HG03460 (cell line): Measurements from ENCODE around the gene SURF1.
"Not testable (repeated sequence)": the region's sequence is repeated elsewhere in the genome, so short reads cannot be mapped to it uniquely, and the experiment has no call there.

Experiments
- ATAC-seq: cut with Tn5 transposase; IDR thresholded peaks from one replicate; pipeline ENCODE4 v1.9.1; 2021; ENCODE audit not compliant: unreplicated experiment

SURF1 gene

DNA sequence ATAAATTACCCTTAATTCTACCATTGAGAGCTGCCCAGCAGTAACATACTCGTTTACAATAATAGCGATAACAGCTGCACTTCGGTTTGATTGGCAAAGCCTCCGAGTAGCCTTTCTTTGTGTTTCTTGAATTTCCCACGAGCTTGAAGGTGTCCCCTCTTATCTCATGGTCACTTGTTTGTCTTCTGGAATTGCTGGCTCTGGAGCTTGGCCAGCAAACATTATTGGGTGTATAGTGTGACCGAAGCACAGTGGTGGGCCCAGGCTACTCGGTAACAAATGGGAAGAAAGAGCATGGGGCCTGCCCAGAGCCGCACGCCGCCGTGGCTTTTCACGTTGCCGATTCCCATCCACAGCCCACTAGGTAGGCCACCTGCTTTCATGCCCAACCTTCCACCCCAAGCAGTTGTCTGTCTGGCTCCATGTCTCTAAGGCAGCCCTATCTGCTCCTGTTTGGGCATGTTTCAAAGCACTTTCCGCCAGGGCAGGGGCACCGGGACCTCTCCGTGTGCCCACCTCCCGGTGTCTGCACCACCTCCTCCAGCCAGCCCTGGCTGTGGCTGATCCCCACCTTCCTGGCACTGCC lies 28.5 kb upstream of the SURF1 start:
- no peak for ATAC-seq

DNA sequence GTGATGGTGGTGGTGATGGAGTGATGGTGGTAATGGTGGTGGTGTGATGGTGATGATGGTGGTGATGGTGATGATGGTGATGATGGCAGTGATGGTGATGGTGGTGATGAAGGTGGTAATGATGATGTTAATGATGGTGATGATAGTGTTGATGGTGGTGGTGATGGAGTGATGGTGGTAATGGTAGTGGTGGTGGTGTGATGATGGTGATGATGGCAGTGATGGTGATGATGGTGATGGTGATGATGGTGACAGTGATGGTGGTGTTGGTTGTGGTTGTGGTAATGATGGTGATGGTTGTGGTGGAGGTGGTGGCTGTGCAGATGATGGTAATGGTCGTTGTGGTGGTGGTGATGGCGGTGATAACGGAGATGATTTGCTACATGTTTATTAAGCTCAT lies 27.2 kb upstream of the SURF1 start:
- no peak for ATAC-seq

DNA sequence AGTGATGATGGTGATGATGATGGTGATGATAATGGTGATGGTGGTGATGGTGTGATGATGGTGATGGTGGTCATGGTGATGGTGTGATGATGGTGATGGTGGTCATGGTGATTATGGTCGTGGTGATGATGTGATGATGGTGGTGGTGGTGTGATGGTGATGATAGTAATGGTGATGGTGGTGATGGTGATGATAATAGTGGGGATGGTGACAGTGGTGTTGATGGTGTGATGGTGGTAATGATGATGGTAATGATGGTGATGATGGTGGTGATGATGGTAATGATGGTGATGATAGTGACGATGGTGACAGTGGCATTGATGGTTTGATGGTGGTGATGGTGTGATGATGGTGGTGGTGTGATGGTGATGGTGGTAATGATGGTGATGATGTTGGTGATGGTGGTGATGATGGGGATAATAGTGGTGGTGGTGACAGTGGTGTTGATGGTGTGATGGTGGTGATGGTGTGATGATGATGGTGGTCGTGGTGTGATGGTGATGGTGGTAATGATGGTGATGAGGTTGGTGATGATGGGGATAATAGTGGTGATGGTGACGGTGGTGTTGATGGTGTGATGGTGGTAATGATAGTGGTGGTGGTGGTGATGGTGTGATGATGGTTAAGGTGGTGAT lies 26.3 kb upstream of the SURF1 start:
- no peak for ATAC-seq

DNA sequence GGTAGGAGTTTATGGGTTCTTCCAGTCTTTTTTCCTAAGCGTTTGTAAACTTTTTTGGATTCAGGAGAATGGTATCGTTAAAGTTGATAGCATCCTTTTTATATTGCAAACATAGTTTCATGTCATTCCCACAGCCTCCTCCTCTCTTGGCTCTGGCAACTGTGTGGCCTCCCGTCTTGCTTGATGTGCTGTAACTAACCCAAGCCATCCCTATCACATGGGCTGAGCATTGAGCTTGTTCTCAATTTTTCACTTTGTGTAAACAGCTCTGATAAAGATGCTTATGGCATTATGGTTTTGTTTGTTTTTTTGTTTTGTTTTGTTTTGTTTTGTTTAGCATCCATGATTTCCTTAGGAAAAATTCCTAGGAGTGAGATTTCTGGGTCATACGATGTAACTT lies 24.4 kb upstream of the SURF1 start:
- ATAC-seq = no peak

DNA sequence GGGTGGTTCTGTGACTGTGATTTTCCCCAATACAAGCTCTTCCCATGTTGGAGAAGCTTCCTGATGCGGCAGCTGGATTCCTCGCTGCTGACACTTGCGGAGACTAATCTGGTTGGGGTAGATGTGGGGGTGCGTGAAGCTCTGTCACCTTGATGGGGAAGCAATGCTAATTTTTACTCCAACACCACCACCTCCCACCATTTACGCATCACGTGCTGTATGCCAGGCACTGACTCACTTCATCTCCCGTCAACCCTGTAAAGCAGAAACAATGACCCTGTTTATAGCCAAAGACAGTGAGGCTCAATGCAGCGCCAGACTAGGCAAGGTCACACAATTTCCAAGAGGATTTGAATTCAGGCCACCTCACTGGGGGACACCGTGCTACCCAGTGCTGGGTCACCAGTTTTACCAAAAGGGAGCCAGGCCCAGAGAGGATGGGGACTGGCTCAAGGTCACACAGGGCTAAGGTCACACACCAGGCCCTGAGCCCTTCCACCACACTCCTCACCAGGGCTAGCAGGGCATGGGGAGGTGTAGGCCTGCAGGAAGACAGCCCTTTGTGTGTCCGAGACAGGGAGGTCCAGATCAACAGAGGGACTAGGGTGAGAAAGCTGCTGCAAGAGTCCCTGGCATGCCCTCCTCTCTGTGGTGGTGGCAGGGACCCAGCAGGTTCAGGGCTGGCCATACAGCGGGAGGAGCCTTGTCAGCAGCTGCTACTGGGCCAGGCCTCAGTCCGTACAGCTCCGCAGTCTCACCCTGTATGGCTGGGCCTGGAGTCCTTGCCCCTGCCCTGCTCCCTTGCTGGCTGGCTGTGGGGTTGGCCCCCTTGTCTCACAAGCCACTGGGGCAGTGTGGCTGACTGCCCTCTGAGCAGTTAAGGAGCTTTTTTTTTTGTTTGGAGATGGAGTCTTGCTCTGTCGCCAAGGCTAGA lies 23.1 kb upstream of the SURF1 start:
- ATAC-seq = no peak

DNA sequence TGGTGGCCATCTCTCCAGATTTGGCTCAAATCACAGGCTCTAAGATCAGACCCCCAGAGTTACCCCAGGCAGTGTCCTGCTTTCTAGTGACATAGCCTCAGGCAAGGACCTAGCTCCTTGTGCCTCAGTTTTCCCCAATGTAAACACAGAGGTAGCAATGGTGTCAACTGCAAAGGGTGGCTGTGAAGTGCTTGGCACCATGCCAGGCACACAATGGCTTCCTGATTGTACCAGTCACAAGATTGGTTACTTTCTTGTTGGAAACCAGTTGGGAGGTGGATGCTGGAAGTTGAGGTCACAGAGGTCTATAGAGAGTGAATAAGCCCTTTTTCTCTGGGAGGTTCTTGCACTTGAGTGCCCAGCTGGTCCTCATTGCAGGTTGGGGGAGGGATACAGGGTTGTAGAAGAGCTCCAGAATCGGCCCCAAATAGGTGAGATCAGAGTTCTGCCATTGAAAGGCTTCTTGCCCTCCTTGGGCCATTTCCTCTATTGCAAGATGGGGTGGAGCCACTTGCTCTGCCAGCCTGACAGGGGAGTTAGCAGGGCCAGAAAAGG lies 22.2 kb upstream of the SURF1 start:
- no peak for ATAC-seq

DNA sequence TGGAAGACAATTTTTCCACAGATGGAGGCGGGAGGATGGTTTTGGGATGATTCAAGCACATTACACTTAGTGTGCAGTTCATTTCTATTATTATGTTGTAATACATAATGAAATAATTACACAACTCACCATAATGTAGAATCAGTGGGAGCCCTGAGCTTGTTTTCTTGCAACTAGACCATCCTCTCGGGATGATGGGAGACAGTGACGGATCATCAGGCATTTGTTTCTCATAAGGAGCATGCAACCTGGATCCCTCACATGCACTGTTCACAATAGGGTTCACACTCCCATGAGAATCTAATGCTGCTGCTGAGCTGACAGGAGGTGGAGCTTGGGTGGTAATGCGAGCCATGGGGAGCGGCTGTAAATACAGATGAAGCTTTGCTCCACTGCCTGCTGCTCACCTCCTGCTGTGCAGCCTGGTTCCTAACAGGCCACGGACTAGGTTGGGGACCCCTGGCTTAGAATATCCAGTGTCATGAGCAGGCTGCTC lies 21.5 kb upstream of the SURF1 start:
- no peak for ATAC-seq

DNA sequence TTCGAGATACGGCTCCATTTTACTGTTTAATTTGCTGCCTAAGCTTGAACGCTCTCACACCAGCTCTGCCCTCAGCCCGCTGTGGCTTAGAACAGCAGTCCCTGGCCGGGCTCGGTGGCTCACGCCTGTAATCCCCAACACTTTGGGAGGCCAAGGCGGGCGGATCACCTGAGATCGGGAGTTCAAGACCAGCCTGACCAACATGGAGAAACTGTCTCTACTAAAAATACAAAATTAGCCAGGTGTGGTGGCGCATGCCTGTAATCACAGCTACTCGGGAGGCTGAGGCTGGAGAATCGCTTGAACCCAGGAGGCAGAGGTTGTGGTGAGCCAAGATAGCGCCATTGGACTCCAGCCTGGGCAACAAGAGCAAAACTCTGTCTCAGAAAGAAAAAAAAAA lies 21.0 kb upstream of the SURF1 start:
- not testable (repeated sequence) for ATAC-seq

DNA sequence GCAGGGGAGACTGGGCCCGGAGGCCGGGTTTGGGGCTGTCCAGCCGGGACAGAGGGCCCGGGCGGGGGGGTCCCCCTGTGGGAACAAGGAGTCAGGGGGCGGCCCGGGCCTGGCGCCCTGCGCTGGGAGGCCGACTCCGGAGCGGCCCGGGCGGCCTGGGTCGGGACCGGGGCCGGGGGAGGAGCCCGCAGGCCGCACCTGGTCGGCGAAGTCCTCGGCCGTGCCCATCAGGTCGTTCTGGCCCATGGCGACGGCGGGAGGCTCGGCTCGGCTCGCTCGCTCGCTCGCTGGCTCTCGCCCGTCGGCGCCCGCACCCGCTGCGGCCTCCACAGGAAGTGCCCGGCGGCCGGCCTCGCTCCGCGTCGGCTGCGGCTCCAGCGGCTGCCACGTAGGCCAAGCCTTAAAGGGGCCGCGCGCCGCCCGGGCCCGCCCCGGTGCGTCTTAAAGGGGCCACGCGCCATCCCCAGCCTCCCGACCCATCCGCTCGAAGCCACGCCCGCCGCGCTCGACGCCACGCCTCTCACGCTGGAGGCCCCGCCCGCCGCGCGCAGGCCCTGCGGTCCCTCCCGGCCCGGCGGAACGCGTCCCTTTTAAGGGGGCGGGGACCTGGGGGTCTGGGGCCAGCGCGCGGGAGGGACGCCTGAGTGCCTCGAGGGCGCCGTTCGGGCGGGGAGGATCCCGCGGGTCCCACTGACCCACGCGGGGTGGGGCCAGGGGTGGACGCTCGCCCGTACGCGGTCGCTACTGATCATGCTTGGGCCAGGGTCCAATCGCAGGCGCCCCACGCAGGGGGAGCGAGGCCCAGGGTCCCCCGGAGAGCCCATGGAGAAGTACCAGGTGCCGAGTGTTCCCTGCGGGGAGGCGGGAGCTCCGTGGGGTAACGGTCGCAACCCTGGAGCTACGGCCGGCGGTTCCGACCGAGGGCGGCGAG lies 19.7 kb upstream of the SURF1 start, which contains the start of the genes STKLD1 and SURF4:
Gene STKLD1 (plus strand): TSS at position 643 of the 931 bp plus-strand sequence. CDS start 108 bp downstream, at position 751.
Gene SURF4 (minus strand): TSS at position 337 of the 931 bp plus-strand sequence. CDS start 91 bp downstream, at position 246.
- ATAC-seq = peak; percentile 82

DNA sequence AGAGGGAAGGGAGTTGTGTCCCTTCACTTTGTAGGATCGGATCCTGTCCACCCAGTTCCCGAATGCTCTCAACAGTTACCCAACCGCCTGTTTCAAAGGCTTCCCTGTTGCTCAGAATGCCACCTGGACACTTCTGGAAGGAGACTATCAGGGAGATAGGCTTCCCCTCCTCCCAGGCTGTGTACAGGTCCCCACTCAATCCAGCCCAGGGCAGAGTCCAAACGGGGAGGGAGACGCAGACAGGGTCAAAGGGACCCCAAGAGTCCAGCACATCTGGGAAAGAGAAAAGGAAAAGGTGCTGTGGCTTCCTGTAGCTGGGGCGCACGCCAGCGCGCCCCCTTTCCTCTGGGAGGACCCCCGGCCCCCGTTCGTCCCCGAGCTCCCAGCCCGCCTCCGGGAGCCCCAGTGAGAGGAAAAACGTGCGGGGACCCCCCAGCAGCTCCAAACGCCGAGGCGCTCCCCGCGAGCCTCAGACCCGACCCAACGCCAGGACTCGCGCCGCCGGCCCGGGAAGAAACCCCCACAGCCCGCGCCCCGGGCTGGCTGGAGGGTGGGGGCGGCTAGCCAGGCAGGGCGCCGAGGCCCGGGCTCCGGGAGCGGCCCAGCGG lies 18.9 kb upstream of the SURF1 start:
- peak; percentile 7 for ATAC-seq

DNA sequence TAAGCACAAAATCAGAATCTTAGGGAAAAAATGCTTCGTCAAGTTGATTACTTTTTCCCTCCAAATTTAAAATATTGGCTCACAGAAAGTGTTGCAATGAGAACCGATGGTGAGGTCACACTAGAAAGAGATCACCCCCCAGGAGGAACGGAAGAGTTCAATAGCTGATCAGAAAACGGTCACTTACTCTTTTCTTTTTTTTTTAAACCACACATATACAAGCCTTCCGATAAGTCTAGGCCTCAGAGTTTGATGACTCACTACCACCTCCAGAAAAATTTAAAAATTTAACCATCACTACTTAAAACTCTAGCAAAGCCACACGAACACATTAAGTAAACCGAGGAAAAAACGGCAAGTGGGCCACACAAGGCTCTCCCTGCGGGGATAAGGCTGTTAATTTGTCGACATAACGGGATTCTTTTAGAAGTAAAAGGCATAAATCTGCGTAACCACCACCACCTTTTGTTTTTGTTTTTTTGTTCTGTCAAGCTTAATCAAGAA lies 18.4 kb upstream of the SURF1 start:
- ATAC-seq = no peak

DNA sequence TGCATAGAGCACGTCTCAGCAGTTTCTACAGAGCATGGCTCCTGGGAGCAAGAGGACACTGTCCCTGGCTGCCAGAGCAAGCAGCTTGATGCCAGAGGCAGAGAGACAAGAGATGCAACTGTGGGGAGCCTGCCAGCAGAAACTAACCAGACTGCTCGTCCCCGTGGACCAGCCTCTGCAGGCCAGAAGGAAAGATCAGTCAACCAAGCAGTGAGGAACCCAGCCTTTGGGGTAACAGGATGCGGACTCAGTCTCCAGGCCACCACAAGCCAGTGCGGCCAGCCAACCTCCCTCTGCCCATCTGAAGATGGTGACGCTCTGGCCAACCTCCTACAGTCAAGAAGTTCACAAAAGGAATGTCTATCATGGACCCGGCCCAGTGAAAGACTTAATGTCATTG lies 15.9 kb upstream of the SURF1 start:
- ATAC-seq = no peak

DNA sequence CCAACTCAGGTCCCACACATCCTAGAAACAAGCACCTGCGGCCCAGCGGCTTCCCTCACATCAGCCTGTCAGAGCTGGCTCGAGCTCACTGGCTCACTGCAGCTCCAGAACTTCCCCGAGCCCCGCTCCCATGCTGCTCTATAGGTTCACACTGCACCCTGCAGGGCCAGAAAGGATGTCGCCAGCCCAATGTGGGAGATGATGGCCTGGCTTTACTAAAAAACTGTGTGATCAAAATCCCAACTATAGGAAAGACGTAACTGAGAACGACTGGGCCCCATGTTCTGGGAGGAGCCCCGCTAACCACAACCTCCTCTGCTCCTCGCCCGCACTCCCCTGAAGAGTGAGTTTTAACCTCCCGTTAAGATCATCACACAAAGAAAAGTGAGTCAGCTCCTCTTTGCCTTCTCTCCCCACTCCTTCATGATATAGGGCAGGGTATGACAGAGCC lies 15.0 kb upstream of the SURF1 start:
- ATAC-seq = no peak

DNA sequence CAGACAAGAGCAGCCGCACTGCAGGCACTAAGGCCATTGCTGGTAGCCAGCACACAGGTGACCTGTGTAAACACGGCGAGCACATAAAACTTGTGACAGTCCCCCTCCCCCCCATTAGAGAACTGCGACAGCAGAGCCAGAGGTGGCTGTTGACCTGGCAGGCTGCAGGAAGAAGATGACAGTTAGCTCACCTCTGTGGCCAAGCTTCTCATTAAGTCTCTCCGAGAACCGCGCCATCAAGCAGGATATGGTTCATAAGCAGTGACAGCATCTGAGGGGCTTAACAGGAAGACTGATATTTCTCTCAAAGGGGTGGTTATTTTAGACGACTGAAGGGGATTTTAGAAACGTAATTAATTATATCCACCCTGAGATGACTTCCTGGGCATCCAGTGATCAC lies 14.4 kb upstream of the SURF1 start:
- no peak for ATAC-seq

DNA sequence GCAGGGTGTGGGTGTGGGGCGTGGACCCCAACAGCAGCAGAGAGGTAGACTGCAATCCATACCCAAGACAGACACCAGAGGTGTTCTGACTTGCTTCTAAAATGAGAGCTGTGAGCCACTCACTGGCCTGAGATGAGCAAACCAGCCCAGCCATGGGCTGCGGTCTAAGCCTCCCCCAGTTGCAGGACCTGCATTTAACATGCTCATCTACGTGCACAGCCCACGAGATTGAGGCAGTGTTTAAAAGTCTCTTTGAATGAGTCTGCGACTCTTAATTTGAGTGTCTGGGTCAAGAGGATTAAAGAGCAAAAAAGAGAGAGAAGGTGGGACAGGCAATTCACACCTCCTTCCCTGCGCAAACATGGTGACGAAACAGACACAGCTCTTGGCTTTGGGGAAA lies 13.6 kb upstream of the SURF1 start:
- no peak for ATAC-seq

DNA sequence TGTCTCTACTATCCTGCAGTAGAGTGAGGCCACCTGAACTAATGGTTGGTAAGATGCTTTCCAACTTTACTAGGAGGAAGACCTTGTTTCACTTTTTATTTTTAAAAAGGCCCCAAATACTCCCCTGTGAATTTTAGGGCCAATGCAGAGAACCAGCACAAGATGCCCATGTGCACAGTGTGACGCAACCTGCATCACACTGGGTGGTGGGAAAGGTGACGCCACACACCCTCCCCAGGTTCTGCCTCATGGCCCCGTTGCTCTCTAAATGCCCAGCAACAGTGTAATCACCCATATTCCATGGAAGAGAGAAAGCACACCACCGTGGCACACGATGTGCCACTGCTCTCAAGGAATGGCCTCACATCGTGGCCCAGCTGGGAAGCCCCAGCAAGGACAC lies 13.1 kb upstream of the SURF1 start:
- no peak for ATAC-seq

DNA sequence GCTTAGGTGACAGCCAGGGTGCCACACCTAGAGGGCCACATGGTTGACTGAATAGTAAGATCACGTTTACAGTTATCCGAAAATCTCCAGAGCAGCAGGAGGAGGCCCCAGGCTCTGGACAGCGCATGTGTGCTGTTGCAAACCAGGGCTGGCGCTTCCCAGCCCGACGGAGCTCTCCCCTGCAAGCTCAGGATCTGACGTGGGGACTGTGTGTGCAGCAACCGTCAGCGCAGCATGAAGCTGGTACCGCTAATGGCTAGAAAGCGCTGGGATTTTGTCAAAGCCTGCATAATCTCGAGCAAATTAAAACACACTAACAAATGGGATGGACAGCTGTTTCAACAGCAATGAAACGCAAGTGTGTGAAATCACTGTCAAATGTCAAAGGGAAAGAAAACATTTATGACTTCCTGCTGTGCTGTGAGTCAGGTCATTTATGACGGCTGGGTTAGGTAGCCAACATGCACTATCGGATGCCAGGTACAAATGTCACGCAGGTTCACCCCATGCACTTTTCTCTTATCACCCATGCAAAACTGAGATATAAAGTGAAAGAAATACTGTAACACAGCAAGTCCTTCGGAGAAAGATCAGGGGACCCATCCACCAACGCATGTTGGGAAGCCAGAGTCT lies 12.1 kb upstream of the SURF1 start:
- ATAC-seq = no peak

DNA sequence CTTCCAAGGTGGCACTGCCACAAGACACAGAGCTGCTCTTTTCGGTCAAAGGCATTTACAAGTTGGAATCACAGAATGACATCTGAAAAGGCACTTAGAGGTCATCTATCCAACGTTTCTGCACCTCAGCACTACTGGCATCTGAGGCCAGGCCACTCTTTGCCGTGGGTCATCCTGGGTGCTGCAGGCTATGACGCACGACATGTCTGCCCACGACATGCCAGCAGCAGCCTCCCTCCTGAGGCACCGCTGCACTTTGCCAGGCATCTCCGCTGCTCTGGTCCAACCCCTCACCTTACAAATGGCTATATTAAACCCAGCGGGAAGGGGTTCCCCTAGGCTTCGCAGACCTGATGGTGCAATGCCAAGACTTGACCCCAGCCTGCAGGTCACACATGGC lies 11.5 kb upstream of the SURF1 start:
- ATAC-seq = no peak

DNA sequence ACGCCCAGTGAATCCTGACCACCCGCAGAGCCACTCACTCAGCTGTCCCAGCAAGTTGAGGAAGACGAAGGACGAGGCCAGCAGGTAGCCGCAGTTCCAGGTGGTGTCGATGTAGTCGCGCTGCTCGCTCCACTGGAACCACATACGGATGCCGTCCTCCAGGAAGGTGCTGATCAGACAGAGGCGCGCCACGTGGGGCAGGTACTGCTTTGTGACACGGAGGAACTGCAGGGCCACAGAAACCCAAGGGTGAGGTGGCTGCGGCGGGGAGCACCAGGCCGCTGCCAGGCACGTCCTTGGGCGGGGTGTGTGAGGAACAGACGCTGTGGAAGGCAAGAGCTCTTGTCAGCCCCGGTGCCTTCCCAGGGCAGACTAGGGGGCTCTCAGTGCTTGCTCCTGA lies 10.9 kb upstream of the SURF1 start:
- no peak for ATAC-seq
